Measurements from ENCODE around the gene LRFN2.

Gene LRFN2

DNA sequence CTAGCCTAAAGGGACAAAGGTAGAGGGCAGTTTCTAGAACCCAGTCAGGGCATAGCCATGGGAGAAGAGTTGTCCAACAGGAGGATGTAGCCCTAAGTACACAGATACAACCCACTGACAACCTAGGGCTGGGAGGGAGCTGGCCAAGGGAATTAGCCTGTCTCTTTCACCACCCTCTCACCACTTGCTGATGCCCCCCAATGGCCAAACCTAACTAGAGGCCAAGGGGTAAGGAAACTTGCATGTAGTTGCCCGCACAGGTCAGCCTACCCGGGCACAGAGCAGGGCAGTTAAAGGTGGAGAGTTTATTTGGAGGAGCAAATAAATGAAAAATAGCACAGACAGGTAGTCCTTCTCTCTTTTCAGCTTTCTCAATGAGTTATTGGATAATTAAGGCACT, 143.3 kb downstream of the LRFN2 start:
- Histone ChIP-seq H2BK5ac (ENCODE audit: low read length) (no peak overlapping the region), H3K4me2 (ENCODE audit: insufficient read depth, low read length, poor library complexity, severe bottlenecking) (no peak overlapping the region), H3K23ac (ENCODE audit: low read depth, low read length, poor library complexity) (no peak overlapping the region), H3K79me1 (ENCODE audit: low read depth, low read length) (no peaks in the 10 kb centered on the region), H3K18ac (ENCODE audit: low read length) (no peak overlapping the region), H3K9me3 (replicated peaks in 1 of 2; ENCODE audit: control insufficient read depth in 2 of 2, insufficient read depth in 1 of 2, low read depth in 1 of 2, low read length in 2 of 2) (no peaks in the 10 kb centered on the region), H3K27me3 (ENCODE audit: control insufficient read depth in 3 of 3, insufficient read depth in 3 of 3, low read depth in 1 of 3, low read length in 3 of 3) (no peaks in the 10 kb centered on the region), H3K4me1 (ENCODE audit: control insufficient read depth in 2 of 2, insufficient read depth in 1 of 2, low read depth in 1 of 2, low read length in 2 of 2) (no peaks in the 10 kb centered on the region), H2BK15ac (ENCODE audit: low read length) (no peak overlapping the region), H2AK5ac (ENCODE audit: low read depth, low read length) (no peak overlapping the region), H3K9ac (ENCODE audit: low read depth, low read length, poor library complexity) (no peak overlapping the region), H4K8ac (ENCODE audit: low read depth, low read length) (no peak overlapping the region), H2AFZ (ENCODE audit: low read length) (no peak overlapping the region), H2BK12ac (ENCODE audit: low read length) (no peak overlapping the region), H3K4me3 (ENCODE audit: low read length in 2 of 2) (no peak overlapping the region), H3K14ac (ENCODE audit: low read length) (no peak overlapping the region), H3K27ac (replicated peaks; ENCODE audit: low read length) (no peak overlapping the region), H3K4ac (ENCODE audit: low read length) (no peak overlapping the region), H4K91ac (ENCODE audit: low read depth, low read length, poor library complexity) (no peak overlapping the region), H3K36me3 (replicated peaks in 1 of 2; ENCODE audit: control insufficient read depth in 2 of 2, insufficient read depth in 2 of 2, low read length in 2 of 2) (no peaks in the 10 kb centered on the region), H2BK120ac (ENCODE audit: low read depth, low read length) (no peak overlapping the region)
- DNase-seq (ENCODE audit: low spot score), result no peak
- WGBS, 2 donors (ENCODE audit: extremely low coverage in 2 of 2, insufficient read length in 2 of 2, insufficient replicate concordance in 1 of 2), result no CpG with 5 or more reads among the region's 2 CpGs

GRCh38 chr6:40442591-40442990, 144.6 kb downstream of the LRFN2 start:
- H3K23ac ChIP-seq (ENCODE audit: low read depth, low read length, poor library complexity), result no peak overlapping the region
- H3K27me3 ChIP-seq (ENCODE audit: control insufficient read depth in 3 of 3, insufficient read depth in 3 of 3, low read depth in 1 of 3, low read length in 3 of 3), result no peaks in the 10 kb centered on the region
- no peak for DNase-seq (ENCODE audit: low spot score)
- H2BK5ac ChIP-seq (ENCODE audit: low read length), result no peak overlapping the region
- no peak overlapping the region for H2BK15ac ChIP-seq (ENCODE audit: low read length)
- no peak overlapping the region for H2AFZ ChIP-seq (ENCODE audit: low read length)
- no peak overlapping the region for H3K27ac ChIP-seq (replicated peaks; ENCODE audit: low read length)
- no peak overlapping the region for H4K8ac ChIP-seq (ENCODE audit: low read depth, low read length)
- H2BK12ac ChIP-seq (ENCODE audit: low read length), result no peak overlapping the region
- H3K79me1 ChIP-seq (ENCODE audit: low read depth, low read length), result no peaks in the 10 kb centered on the region
- no CpG with 5 or more reads among the region's 3 CpGs for WGBS, 2 donors (ENCODE audit: extremely low coverage in 2 of 2, insufficient read length in 2 of 2, insufficient replicate concordance in 1 of 2)
- H3K4ac ChIP-seq (ENCODE audit: low read length), result no peak overlapping the region
- H3K4me1 ChIP-seq (ENCODE audit: control insufficient read depth in 2 of 2, insufficient read depth in 1 of 2, low read depth in 1 of 2, low read length in 2 of 2), result peaks cover 0 to 4% of the 10 kb centered on the region in 2 donors
- H3K9ac ChIP-seq (ENCODE audit: low read depth, low read length, poor library complexity), result no peak overlapping the region
- no peaks in the 10 kb centered on the region for H3K9me3 ChIP-seq (replicated peaks in 1 of 2; ENCODE audit: control insufficient read depth in 2 of 2, insufficient read depth in 1 of 2, low read depth in 1 of 2, low read length in 2 of 2)
- H4K91ac ChIP-seq (ENCODE audit: low read depth, low read length, poor library complexity), result no peak overlapping the region
- H3K14ac ChIP-seq (ENCODE audit: low read length), result no peak overlapping the region
- no peak overlapping the region for H3K4me2 ChIP-seq (ENCODE audit: insufficient read depth, low read length, poor library complexity, severe bottlenecking)
- no peak overlapping the region for H3K4me3 ChIP-seq (ENCODE audit: low read length in 2 of 2)
- no peak overlapping the region for H2BK120ac ChIP-seq (ENCODE audit: low read depth, low read length)
- no peak overlapping the region for H3K18ac ChIP-seq (ENCODE audit: low read length)
- H2AK5ac ChIP-seq (ENCODE audit: low read depth, low read length), result no peak overlapping the region
- no peaks in the 10 kb centered on the region for H3K36me3 ChIP-seq (replicated peaks in 1 of 2; ENCODE audit: control insufficient read depth in 2 of 2, insufficient read depth in 2 of 2, low read length in 2 of 2)

DNA sequence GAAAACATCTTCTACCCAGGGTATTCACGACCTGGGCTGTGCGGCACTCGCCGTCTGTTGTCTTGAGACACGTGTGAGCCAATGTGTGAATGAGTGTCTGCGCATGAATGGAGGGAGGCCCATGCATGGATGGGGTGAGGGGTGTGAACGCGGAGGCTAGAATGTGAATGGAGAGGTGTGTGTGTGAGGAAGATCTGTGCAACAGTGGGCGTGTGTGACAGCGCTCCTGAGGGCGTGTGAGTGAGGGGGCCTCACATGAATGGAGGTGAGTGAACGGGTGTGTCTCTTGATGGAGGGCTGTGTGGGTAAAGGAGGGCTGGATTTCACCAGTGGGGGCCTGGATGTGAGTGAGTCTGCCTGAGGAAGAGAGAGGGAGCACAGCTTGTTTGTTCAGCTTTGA, 146.0 kb downstream of the LRFN2 start:
- H3K27me3 ChIP-seq (ENCODE audit: control insufficient read depth in 3 of 3, insufficient read depth in 3 of 3, low read depth in 1 of 3, low read length in 3 of 3), result no peaks in the 10 kb centered on the region
- H2AFZ ChIP-seq (ENCODE audit: low read length), result no peak overlapping the region
- H2BK5ac ChIP-seq (ENCODE audit: low read length), result no peak overlapping the region
- no peak overlapping the region for H2BK12ac ChIP-seq (ENCODE audit: low read length)
- DNase-seq (ENCODE audit: low spot score), result no peak
- no peaks in the 10 kb centered on the region for H3K9me3 ChIP-seq (replicated peaks in 1 of 2; ENCODE audit: control insufficient read depth in 2 of 2, insufficient read depth in 1 of 2, low read depth in 1 of 2, low read length in 2 of 2)
- H3K4ac ChIP-seq (ENCODE audit: low read length), result no peak overlapping the region
- no peak overlapping the region for H3K4me3 ChIP-seq (ENCODE audit: low read length in 2 of 2)
- no peak overlapping the region for H4K91ac ChIP-seq (ENCODE audit: low read depth, low read length, poor library complexity)
- H2BK15ac ChIP-seq (ENCODE audit: low read length), result no peak overlapping the region
- H3K23ac ChIP-seq (ENCODE audit: low read depth, low read length, poor library complexity), result no peak overlapping the region
- H2AK5ac ChIP-seq (ENCODE audit: low read depth, low read length), result no peak overlapping the region
- H2BK120ac ChIP-seq (ENCODE audit: low read depth, low read length), result no peak overlapping the region
- WGBS, 2 donors (ENCODE audit: extremely low coverage in 2 of 2, insufficient read length in 2 of 2, insufficient replicate concordance in 1 of 2), result no CpG with 5 or more reads among the region's 12 CpGs
- no peak overlapping the region for H3K4me2 ChIP-seq (ENCODE audit: insufficient read depth, low read length, poor library complexity, severe bottlenecking)
- peaks cover 0 to 6% of the 10 kb centered on the region in 2 donors for H3K4me1 ChIP-seq (ENCODE audit: control insufficient read depth in 2 of 2, insufficient read depth in 1 of 2, low read depth in 1 of 2, low read length in 2 of 2)
- no peak overlapping the region for H3K14ac ChIP-seq (ENCODE audit: low read length)
- no peaks in the 10 kb centered on the region for H3K36me3 ChIP-seq (replicated peaks in 1 of 2; ENCODE audit: control insufficient read depth in 2 of 2, insufficient read depth in 2 of 2, low read length in 2 of 2)
- no peak overlapping the region for H3K9ac ChIP-seq (ENCODE audit: low read depth, low read length, poor library complexity)
- H3K27ac ChIP-seq (replicated peaks; ENCODE audit: low read length), result no peak overlapping the region
- H4K8ac ChIP-seq (ENCODE audit: low read depth, low read length), result no peak overlapping the region
- H3K18ac ChIP-seq (ENCODE audit: low read length), result peak overlapping the region; percentile 38
- H3K79me1 ChIP-seq (ENCODE audit: low read depth, low read length), result no peaks in the 10 kb centered on the region

GRCh38 chr6:40440053-40440452, 147.1 kb downstream of the LRFN2 start:
- Histone ChIP-seq H2BK5ac (ENCODE audit: low read length) (no peak overlapping the region), H4K8ac (ENCODE audit: low read depth, low read length) (no peak overlapping the region), H3K27me3 (ENCODE audit: control insufficient read depth in 3 of 3, insufficient read depth in 3 of 3, low read depth in 1 of 3, low read length in 3 of 3) (no peaks in the 10 kb centered on the region), H2BK15ac (ENCODE audit: low read length) (no peak overlapping the region), H2BK120ac (ENCODE audit: low read depth, low read length) (no peak overlapping the region), H3K18ac (ENCODE audit: low read length) (no peak overlapping the region), H3K23ac (ENCODE audit: low read depth, low read length, poor library complexity) (no peak overlapping the region), H3K9ac (ENCODE audit: low read depth, low read length, poor library complexity) (no peak overlapping the region), H2BK12ac (ENCODE audit: low read length) (no peak overlapping the region), H2AK5ac (ENCODE audit: low read depth, low read length) (no peak overlapping the region), H3K4me1 (ENCODE audit: control insufficient read depth in 2 of 2, insufficient read depth in 1 of 2, low read depth in 1 of 2, low read length in 2 of 2) (peaks cover 0 to 6% of the 10 kb centered on the region in 2 donors), H3K14ac (ENCODE audit: low read length) (no peak overlapping the region), H3K4me3 (ENCODE audit: low read length in 2 of 2) (no peak overlapping the region), H3K79me1 (ENCODE audit: low read depth, low read length) (no peaks in the 10 kb centered on the region), H3K27ac (replicated peaks; ENCODE audit: low read length) (no peak overlapping the region), H3K4ac (ENCODE audit: low read length) (no peak overlapping the region), H4K91ac (ENCODE audit: low read depth, low read length, poor library complexity) (no peak overlapping the region), H3K4me2 (ENCODE audit: insufficient read depth, low read length, poor library complexity, severe bottlenecking) (no peak overlapping the region), H3K36me3 (replicated peaks in 1 of 2; ENCODE audit: control insufficient read depth in 2 of 2, insufficient read depth in 2 of 2, low read length in 2 of 2) (no peaks in the 10 kb centered on the region), H2AFZ (ENCODE audit: low read length) (no peak overlapping the region), H3K9me3 (replicated peaks in 1 of 2; ENCODE audit: control insufficient read depth in 2 of 2, insufficient read depth in 1 of 2, low read depth in 1 of 2, low read length in 2 of 2) (no peaks in the 10 kb centered on the region)
- no peak for DNase-seq (ENCODE audit: low spot score)
- no CpG with 5 or more reads among the region's 6 CpGs for WGBS, 2 donors (ENCODE audit: extremely low coverage in 2 of 2, insufficient read length in 2 of 2, insufficient replicate concordance in 1 of 2)
